Inflammatory macrophage (primary cell): ENCODE results near the gene PAK6.

Source experiments
- DNase-seq, 2 donors: peaks; one replicate each; pipeline ENCODE4 v3.0.0-alpha.2; 2020 to 2022

Gene PAK6

DNA sequence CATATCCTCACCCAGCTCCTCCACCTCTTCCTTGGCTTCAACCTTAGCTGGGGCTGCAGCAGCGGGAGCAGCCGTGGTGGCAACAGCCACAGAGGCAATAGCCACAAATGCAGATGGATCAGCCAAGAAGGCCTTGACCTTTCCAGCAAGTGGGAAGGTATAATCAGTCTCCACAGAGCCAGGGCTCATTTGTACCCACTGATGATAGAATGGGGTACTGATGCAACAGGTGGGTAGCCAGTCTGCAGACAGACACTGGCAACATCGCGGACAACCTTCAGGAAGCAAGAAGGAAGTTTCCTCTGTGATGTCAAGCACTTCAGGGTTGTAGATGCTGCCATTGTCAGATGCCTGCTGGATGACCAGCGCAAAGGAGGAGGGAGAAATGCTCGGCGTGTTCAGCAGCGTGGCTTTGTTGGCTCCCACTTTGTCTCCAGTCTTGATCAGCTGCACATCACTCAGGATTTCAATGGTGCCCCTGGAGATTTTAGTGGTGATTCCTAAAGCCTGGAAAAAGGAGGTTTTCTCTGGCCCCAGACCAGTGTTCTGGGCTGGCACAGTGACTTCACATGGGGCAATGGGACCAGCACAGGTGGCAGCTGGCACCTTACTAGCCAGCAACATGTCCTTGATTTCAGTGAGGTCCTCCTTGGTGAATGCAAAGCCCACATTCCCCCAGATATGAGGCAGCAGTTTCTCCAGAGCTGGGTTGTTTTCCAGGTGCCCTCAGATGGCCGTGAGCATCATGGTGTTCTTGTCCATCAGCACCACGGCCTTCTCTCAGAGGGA lies 73.7 kb downstream of the PAK6 start:
- DNase-seq = no peak

DNA sequence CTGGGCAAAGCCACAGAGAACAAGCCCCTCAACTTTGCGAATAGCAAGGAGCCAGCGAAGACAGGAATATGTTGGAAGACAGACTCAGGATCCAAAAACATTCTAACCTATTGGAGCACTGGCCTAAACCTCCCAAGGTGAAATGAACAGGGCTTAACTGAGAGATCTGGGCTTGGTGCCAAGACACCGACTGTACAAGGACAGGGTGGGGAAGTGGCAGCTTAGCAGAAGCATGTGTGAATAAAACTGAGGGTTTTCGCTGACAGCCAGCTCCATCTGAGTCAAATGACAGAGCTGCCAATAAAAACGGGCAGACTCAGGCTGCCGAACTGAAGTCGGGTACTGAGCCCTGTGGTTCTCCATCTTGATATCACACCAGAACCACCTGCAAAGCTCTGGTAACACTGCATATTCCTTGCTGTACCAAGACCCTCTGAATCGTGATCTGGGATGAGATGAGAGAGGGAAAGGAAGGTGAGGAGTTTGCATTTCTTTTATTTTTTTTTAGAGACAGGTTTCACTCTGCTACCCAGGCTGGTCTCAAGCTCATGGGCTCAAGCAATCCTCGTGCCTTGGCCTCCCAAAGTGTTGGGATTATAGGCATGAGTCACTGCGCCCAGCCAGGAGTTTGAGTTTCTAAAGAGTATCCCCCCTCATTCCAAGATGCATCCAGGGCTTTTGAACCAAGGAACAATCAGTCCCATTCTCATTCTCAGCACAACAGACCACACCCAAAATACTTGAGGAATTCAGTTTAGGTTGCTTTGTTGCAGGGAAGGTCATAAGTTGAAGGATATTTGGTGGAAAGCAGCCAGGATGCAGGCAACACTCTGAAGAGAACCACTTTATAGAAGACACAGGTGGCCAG lies 74.9 kb downstream of the PAK6 start:
- peak; percentile 64 to 72 for DNase-seq

DNA sequence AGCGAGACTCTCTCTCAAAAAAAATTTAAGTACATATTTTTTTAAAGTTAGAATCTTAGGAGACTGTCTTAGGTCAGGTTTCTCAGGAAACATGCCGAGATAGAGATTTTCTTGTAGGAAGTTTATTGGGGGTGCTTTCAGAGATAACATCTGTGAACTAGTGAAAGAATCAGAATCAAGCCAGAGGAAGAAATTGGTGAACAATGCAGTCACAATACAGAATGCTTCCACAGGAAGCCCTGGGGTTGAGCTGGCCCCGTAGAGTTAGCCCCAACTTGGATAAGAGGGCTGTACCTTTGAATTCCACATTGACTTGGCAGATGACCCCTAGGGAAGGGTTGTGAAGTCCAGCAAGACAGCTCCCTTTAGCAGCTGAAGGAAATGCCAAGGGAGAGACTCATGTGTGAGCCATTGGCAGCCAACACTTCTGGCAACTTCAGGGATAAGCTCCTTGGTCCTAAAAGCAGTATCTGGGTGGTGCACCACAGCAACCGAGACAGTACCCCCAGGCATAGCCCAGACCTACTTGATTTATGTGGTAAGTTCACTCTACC lies 75.9 kb downstream of the PAK6 start:
- no peak for DNase-seq

DNA sequence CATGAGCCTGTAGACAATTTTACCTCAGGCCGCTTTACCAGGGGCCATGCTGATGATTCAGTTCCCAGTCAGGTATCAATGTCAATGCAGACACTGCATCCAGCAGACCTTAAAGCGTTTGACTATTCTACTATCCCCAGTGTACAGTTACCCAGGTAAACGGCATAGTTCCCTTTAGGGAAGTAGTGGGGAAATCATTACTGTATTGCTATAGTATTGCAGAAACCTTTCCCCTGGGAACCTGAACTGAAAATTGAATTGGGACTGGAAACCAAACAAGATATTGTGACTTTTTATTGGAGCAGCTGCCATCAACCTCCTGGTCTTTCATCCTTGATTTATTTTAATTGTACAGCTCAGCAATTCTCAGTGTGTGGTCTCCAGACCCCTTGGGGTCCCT lies 78.1 kb downstream of the PAK6 start:
- DNase-seq = no peak

DNA sequence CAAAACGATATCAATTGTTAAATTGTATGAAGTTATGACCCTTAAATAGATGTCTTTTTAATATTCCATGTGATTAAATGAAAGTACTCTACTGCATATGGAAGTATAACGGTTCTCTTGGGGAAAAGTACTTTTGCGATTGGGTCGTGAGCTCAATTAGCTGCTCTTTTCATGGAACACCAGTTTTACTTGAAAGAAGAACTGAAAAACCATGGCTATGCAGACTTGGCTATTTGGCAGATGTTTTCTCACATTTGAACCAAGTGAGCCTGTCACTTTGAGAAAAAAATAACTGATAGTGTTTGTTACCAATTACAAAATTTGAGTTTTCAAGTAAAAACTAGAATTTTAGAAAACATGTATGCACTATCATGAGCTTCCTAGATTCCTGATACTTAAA lies 78.7 kb downstream of the PAK6 start:
- no peak for DNase-seq

DNA sequence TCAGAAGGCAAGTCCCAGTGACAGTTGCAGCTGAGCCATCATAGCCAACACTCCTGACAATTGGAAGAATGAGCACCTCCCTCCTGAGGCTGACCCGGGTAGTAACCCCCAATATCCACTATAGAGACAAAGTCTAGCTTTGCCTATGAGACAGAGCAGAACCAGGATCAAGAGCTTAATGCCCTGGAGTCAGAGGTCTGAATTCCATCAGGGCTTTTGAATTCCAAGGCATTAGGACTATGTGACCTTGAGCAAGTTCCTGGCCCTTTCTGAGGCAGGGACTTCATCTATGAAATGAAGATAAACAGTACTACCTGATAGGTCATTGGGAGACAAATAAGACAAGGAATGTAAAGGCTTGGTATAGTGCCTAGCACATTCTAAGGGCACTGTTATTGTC lies 81.5 kb downstream of the PAK6 start:
- no peak for DNase-seq

DNA sequence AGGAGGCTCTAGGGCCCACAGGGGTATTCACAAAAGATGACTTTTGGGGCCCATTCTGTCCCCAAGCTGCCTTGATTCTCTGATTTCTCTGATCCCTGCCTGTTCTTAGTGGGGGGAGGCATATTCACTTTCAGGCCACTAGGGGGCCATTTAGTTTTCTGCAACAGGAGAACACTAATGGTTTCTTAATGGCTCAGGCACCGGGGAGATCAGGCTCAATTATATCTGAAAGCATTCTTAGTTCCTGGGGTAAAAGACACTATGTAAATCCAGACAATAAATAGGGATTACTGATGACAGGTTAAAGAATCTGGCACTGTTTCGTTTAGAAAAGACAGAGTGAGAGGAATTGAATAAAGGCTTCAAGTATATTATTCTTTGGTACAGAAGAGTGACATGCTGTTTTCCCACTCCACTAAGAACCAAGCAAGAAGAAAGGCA lies 82.1 kb downstream of the PAK6 start:
- DNase-seq = peak; percentile 78 to 80

DNA sequence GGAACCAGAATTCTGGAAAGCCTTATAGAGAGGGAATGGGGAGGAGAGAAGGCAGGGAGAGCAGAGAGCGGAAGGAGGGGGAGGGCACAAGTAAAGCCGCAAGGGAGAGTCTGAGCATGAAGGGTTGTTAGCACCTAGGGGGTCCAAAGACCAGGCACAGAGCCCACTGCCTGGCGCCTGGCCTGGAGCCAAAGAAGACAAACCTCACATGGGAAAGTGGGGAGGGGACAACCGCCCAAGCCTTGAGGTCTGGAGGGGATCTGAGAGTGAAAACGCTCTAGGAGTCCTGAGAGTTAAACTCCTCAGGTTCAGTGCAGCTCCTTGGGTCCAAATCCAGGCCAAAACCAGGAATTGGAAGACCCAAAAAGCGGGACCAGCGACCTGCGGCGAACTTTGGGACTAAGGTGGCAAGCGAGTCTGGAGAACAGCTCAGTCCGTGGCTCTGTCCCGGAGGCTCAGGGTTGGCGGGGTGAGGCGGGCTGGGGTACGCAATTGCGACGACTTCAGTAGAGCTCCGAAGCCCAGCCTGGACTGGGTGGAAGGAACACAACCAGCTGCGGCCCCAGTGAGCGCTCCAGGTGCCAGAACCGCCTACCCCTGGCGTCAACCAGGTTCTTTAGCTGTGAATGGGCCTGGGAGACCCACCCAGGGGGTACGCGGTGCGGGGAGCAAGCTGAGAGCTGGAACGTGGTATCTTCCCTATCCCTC lies 83.8 kb downstream of the PAK6 start:
- no peak for DNase-seq

DNA sequence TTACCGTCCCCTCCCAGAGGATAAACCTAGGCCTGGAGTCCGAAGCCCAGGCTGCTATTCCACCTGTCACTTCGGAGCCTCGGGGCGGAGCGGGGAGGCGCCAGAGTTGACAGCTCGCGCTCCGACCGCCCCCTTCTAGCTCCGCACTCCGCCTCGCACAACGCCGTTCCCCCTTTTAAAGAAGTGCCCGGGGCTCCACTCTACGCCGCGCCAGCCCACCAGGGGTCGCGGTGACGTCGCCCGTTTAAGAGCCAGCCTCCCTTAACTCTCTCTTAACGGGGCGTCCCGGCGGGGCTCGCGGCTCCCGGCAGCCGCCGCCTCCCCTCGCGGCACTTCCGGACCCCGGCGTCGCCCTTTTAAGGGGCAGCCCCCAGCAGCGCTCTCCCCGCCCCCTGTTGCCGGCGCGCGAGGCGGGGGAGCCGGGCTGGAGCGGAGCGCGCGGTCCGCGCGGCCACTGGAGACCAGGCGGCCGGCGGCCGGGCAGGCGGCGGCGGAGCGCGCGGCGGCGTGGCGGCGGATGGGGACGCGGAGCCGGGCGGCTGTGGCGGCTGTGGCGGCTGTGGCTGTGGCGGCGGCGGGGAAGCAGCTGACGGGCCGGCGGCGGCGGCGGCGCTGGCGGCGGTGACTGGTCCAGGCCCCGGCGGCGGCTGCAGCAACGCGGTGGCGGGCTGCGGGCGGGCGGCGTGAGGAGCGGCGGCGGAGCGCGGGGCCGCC lies 84.5 kb downstream of the PAK6 start, which contains the start of gene INAFM2:
Gene INAFM2 (plus strand): TSS at position 454 of the 714 bp plus-strand sequence. CDS start 364 bp downstream, outside the sequence.
- DNase-seq = peak; percentile 94 to 95

DNA sequence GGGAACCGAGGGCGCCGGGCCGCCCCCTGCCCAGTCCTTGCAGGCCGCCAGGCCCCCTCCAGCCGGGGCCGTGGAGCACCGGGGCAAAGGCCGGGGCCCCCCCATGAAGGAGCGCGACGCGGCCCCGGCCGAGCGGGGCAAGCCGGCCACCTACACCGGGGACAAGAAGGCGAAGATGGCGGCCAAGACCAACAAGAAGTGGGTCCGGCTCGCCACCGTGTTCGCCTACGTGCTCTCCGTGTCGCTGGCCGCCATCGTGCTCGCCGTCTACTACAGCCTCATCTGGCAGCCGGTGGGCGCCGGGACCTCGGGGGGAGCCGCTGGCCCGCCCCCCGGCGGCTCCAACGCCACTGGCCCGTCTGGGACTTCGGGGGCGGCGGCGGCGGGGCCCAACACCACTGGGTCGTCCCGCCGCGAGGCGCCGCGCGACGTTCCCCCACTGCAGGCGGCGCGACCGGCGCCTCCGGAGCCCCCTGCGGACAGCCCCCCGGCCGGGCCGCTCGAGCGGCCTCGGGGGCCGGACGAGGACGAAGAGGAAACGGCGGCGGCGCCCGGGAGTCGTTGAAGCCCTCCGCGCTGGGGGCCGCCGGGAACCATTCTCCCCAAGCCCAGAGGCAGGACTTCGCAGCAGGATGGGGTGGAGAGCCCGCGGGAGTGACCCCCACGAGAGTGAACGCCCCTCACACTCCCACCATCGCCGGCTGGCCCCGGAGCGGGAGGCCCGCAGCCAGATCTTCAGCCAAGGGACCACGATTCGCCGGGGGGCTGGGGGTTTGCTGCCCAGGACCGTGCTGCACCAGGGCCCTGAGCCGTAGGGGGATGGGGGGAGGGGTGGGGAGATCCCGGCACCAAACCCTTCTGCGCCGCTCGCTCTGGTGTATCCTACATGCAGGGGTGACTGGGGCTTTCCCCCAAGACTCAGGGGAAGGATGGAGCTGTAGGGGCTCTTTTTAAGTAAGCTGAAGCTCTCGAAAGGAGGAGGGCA lies 85.4 kb downstream of the PAK6 start:
- DNase-seq = peak in 1 of 2 donors; percentile 43

DNA sequence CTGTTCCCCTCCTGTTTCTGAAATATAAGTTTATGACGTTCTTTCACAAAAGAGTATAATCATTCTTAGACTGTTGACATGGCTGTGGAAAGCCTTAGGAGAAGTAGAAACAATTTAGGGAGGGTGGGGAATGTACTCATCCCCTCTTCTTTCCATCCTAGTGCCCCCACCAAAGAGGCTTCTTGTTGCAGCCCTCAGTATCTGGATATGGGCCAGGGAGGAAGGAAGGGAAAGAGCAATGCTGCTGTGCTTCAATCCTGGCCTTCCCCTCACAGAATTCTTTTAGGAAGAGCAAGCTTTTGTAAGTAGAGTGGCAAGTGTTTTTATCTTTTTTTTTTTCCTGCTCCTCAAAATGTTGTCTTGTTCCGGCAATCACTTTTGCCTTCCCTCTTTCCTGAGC lies 86.3 kb downstream of the PAK6 start:
- no peak for DNase-seq

DNA sequence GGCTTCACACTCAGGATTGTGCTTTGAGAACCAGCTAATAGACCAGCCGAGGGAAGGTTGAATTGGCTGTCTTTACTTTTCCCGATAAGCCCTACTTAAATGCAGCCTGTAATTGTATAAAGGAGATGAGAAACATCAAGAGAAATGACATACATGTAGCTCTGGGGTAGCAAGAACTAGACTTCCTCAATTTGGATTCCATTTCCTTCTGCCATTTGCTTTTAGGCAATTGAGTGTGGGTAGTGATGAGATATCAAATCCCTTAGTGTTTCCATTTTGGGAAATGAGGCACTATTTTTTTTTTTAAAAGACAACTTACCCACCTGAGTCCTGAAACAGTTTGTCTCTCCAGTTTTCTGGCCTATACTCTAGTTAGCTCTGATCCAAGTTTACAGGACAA lies 86.8 kb downstream of the PAK6 start:
- DNase-seq = peak; percentile 64 to 66
